K562 (cell line): ENCODE results near the gene MCU. TPM values are rescaled to one million over a fixed set of nuclear protein-coding genes. Genes with fewer than 3 reads are reported as not detected.

Experiments
- BDP1 ChIP-seq: IDR thresholded peaks from 3 replicates; pipeline ENCODE4 v1.6.1; 2011; ENCODE audit not compliant: insufficient read length, insufficient read depth
- CSDE1 ChIP-seq, 2 experiments: fragments of 450-650 bp; IDR thresholded peaks; 2 replicates each; pipeline ENCODE4 v1.6.1; 2016; ENCODE audit warnings: mild to moderate bottlenecking in 1 of 2
- ESRRB ChIP-seq: fragments of 250-450 bp; sonication (Bioruptor Pico); IDR thresholded peaks from 2 replicates; pipeline ENCODE4 v1.5.0; 2020; ENCODE audit warnings: mild to moderate bottlenecking, moderate library complexity, borderline replicate concordance
- FOXP1 ChIP-seq: sonication (generic); formaldehyde crosslinking; IDR thresholded peaks from 2 replicates; pipeline ENCODE4 v1.8.0; 2022; ENCODE audit warnings: mild to moderate bottlenecking, missing genetic modification reagents
- HNRNPL ChIP-seq: fragments of 200-400 bp; formaldehyde crosslinking; IDR thresholded peaks from 2 replicates; pipeline ENCODE4 v1.6.1; 2017; ENCODE audit warnings: low read depth, mild to moderate bottlenecking, low read length
- KDM4B ChIP-seq, 2 experiments: fragments of 450-650 bp in 1 of 2; sonication (generic) in 1 of 2; IDR thresholded peaks; 2 replicates each; pipeline ENCODE4 v1.6.1; 2016 to 2017; ENCODE audit warnings: borderline replicate concordance in 2 of 2, antibody characterized with exemption in 1 of 2, low read depth in 1 of 2, mild to moderate bottlenecking in 1 of 2
- KLF16 ChIP-seq: IDR thresholded peaks from 2 replicates; pipeline ENCODE4 v1.6.1; 2016; ENCODE audit warnings: antibody characterized with exemption
- MCM7 ChIP-seq, 2 experiments: fragments of 450-650 bp; IDR thresholded peaks; 2 replicates each; pipeline ENCODE4 v1.6.1; 2016 to 2018
- MTA2 ChIP-seq: fragments of 450-650 bp; IDR thresholded peaks from 2 replicates; pipeline ENCODE4 v1.6.1; 2016; ENCODE audit warnings: low read depth
- MTF1 ChIP-seq: fragments of 250-450 bp; sonication (Bioruptor Pico); IDR thresholded peaks from 2 replicates; pipeline ENCODE4 v1.9.0; 2021; ENCODE audit warnings: moderate library complexity, mild to moderate bottlenecking, inconsistent platforms, borderline replicate concordance
- RAD21 ChIP-seq, 2 experiments: fragments of 250-450 bp in 1 of 2; fragments of 450-650 bp in 1 of 2; sonication (Bioruptor Pico) in 1 of 2; formaldehyde crosslinking in 1 of 2; IDR thresholded peaks in 1 of 2; conservative IDR thresholded peaks in 1 of 2; 2 replicates each; pipeline versions ENCODE4 v1.4.0 to v1.8.0; 2020 to 2022; ENCODE audit warnings: mild to moderate bottlenecking in 2 of 2, moderate library complexity in 1 of 2
- SMARCC2 ChIP-seq: fragments of 450-650 bp; IDR thresholded peaks from 2 replicates; pipeline ENCODE4 v1.6.1; 2017; ENCODE audit warnings: antibody characterized with exemption, moderate library complexity, mild to moderate bottlenecking, low read depth
- SOX6 ChIP-seq: fragments of 450-650 bp; IDR thresholded peaks from 2 replicates; pipeline ENCODE4 v1.6.1; 2014; ENCODE audit warnings: mild to moderate bottlenecking
- ZNF354B ChIP-seq: fragments of 250-450 bp; sonication (Bioruptor Pico); IDR thresholded peaks from 2 replicates; pipeline ENCODE4 v1.4.0; 2020
- ZNF76 ChIP-seq: fragments of 250-450 bp; sonication (Bioruptor Pico); IDR thresholded peaks from 2 replicates; pipeline ENCODE4 v1.4.0; 2020; ENCODE audit warnings: mild to moderate bottlenecking, moderate library complexity, borderline replicate concordance
- polyA plus RNA-seq, 8 experiments: library from polyadenylated mRNA; depleted of rRNA in 4 of 8; stranded (reverse) in 5 of 8; unstranded in 3 of 8; fragments of >200 nt; fragmentation: Nextera tagmentation in 2 of 8; fragmentation: Illumina TruSeq in 1 of 8; extraction: Ambion mirVana in 2 of 8; extraction: Trizol in 1 of 8; gene quantifications; 2 replicates each; pipeline versions ENCODE4 v1.2.1 to v1.2.3, GENCODE V29; 2011 to 2014; ENCODE audit warnings: inconsistent platforms in 1 of 8, missing spikeins in 1 of 8
- total RNA-seq, 7 experiments: library from RNA; depleted of rRNA in 6 of 7; stranded (reverse); fragments of >200 nt in 6 of 7; fragmentation: Illumina TruSeq in 2 of 7; extraction: Trizol in 2 of 7; gene quantifications; 2 replicates each; pipeline versions ENCODE4 v1.2.1 to v1.2.3, GENCODE V29; 2011 to 2021; ENCODE audit warnings: low replicate concordance in 1 of 7
- TF ChIP-seq, protein P1 (sequence below), 2 experiments: IDR thresholded peaks; 2 replicates each; pipeline ENCODE4 v1.6.1; 2012; ENCODE audit warnings: improper control_type of control experiment in 2 of 2, low read depth in 2 of 2, low read length in 2 of 2, borderline replicate concordance in 1 of 2
- TF ChIP-seq, protein P2 (sequence below): fragments of 250-450 bp; sonication (Bioruptor Pico); IDR thresholded peaks from 2 replicates; pipeline ENCODE4 v1.5.0; 2020; ENCODE audit warnings: mild to moderate bottlenecking
- TF ChIP-seq, protein P3 (sequence below): fragments of 250-450 bp; sonication (Bioruptor Pico); IDR thresholded peaks from 2 replicates; pipeline ENCODE4 v1.8.0; 2021; ENCODE audit warnings: moderate library complexity, mild to moderate bottlenecking, inconsistent platforms
- TF ChIP-seq, protein P4 (sequence below): fragments of 250-450 bp; sonication (Bioruptor Pico); IDR thresholded peaks from 2 replicates; pipeline ENCODE4 v1.4.0; 2020; ENCODE audit warnings: borderline replicate concordance

The MCU gene
- total and polyA plus RNA-seq, 9 of the 15 experiments (the other 6 are each of a cell fraction or from before 2014, with no cell fraction given), result 8.2 to 88.8 (median 21.3) TPM

DNA sequence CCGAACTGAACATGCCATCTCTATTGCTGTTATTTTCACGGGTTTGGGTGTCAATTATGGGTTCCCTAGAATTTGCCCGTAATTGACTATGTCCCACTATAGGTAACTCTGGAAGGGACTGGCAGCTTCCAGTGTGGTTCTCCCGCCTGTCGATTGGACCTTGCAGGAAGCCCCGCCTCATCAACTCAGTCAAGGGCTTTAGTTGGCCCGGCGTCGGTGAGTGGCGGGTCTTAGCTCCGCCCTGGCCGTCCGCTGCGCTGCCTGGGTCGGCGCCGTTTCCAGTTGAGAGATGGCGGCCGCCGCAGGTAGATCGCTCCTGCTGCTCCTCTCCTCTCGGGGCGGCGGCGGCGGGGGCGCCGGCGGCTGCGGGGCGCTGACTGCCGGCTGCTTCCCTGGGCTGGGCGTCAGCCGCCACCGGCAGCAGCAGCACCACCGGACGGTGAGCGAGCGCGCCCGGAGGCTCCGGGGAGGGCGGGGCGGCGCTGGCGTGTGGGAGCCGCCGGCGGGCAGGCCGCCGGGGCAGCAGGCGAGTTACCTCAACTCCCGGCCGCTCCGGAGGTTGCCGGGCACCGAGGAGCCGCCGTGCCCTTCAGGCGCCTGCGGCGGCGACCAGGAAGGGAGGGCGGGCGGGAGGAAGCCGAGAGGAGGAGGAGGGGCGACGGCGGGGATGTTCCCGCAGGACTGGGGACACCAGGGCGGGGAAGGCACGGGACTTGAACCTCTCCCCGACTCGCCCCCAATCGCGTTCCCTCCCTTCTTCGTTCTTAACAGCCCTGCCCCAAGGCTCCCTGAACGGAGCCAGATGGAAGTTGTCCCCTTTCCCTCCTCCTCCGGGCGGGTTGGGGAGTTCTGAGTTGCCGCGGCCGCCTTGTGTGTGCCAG is at the start of gene MCU (continued):
- TF ChIP-seq MTF1 (CRISPR knock-in tag) (no peak), ZNF76 (CRISPR knock-in tag) (no peak; the same call in 1 of the 2 replicates), ZNF354B (CRISPR knock-in tag) (no peak), ESRRB (CRISPR knock-in tag) (no peak), SMARCC2 (no peak), KLF16 (no peak), MTA2 (no peak), KDM4B (IDR thresholded peaks at IDR 0.05; ENCODE audit: borderline replicate concordance in 2 of 2, low read depth in 1 of 2) (0 out of 4 replicates have a peak, but pooled peaks of 1 of the 2 experiments have one; percentile 49), MCM7 (IDR thresholded peaks at IDR 0.05) (no peak), FOXP1 (CRISPR knock-in tag) (peak; percentile 78; the same call in 1 of the 2 replicates), SOX6 (0 out of 2 replicates have a peak, but pooled peaks have one; percentile 11), HNRNPL (no peak), BDP1 (no peak), RAD21 (CRISPR knock-in tag; conservative IDR thresholded peaks at IDR 0.05 in 1 of 2, IDR thresholded peaks at IDR 0.05 in 1 of 2) (peak in 1 of 2 experiments; percentile 24; a peak in 1 of 4 replicates), CSDE1 (IDR thresholded peaks at IDR 0.05) (no peak)
- TF ChIP-seq, protein P1, sequence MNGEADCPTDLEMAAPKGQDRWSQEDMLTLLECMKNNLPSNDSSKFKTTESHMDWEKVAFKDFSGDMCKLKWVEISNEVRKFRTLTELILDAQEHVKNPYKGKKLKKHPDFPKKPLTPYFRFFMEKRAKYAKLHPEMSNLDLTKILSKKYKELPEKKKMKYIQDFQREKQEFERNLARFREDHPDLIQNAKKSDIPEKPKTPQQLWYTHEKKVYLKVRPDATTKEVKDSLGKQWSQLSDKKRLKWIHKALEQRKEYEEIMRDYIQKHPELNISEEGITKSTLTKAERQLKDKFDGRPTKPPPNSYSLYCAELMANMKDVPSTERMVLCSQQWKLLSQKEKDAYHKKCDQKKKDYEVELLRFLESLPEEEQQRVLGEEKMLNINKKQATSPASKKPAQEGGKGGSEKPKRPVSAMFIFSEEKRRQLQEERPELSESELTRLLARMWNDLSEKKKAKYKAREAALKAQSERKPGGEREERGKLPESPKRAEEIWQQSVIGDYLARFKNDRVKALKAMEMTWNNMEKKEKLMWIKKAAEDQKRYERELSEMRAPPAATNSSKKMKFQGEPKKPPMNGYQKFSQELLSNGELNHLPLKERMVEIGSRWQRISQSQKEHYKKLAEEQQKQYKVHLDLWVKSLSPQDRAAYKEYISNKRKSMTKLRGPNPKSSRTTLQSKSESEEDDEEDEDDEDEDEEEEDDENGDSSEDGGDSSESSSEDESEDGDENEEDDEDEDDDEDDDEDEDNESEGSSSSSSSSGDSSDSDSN (IDR thresholded peaks at IDR 0.05; ENCODE audit: borderline replicate concordance in 1 of 2, low read depth in 2 of 2, low read length in 2 of 2), result peak; percentile 91 to 92
- TF ChIP-seq, protein P2, sequence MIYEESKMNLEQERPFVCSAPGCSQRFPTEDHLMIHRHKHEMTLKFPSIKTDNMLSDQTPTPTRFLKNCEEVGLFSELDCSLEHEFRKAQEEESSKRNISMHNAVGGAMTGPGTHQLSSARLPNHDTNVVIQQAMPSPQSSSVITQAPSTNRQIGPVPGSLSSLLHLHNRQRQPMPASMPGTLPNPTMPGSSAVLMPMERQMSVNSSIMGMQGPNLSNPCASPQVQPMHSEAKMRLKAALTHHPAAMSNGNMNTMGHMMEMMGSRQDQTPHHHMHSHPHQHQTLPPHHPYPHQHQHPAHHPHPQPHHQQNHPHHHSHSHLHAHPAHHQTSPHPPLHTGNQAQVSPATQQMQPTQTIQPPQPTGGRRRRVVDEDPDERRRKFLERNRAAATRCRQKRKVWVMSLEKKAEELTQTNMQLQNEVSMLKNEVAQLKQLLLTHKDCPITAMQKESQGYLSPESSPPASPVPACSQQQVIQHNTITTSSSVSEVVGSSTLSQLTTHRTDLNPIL (CRISPR knock-in tag), result no peak
- TF ChIP-seq, protein P3, sequence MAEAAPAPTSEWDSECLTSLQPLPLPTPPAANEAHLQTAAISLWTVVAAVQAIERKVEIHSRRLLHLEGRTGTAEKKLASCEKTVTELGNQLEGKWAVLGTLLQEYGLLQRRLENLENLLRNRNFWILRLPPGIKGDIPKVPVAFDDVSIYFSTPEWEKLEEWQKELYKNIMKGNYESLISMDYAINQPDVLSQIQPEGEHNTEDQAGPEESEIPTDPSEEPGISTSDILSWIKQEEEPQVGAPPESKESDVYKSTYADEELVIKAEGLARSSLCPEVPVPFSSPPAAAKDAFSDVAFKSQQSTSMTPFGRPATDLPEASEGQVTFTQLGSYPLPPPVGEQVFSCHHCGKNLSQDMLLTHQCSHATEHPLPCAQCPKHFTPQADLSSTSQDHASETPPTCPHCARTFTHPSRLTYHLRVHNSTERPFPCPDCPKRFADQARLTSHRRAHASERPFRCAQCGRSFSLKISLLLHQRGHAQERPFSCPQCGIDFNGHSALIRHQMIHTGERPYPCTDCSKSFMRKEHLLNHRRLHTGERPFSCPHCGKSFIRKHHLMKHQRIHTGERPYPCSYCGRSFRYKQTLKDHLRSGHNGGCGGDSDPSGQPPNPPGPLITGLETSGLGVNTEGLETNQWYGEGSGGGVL (CRISPR knock-in tag), result no peak
- TF ChIP-seq, protein P4, sequence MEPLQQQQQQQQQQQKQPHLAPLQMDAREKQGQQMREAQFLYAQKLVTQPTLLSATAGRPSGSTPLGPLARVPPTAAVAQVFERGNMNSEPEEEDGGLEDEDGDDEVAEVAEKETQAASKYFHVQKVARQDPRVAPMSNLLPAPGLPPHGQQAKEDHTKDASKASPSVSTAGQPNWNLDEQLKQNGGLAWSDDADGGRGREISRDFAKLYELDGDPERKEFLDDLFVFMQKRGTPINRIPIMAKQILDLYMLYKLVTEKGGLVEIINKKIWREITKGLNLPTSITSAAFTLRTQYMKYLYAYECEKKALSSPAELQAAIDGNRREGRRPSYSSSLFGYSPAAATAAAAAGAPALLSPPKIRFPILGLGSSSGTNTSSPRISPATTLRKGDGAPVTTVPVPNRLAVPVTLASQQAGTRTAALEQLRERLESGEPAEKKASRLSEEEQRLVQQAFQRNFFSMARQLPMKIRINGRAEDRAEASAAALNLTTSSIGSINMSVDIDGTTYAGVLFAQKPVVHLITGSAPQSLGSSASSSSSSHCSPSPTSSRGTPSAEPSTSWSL (CRISPR knock-in tag), result no peak; the same call in 1 of the 2 replicates
